Loucy (cell line): Measurements from ENCODE around the gene OR10T2.

Experiments
- H2AFZ ChIP-seq: fragments of 200-600 bp; sonication (generic); 2 replicates; pipeline ENCODE4 v1.6.0; 2016; ENCODE audit warnings: antibody characterized with exemption, mild to moderate bottlenecking, low read length, moderate library complexity
- H3F3A ChIP-seq: fragments of 200-600 bp; 2 replicates; pipeline ENCODE4 v1.6.0; 2016; ENCODE audit warnings: antibody characterized with exemption, low read depth, mild to moderate bottlenecking
- H3K27me3 ChIP-seq: fragments of 200-600 bp; sonication (generic); 2 replicates; pipeline ENCODE4 v1.6.1; 2014; ENCODE audit warnings: low read length, mild to moderate bottlenecking; ENCODE audit not compliant: insufficient read depth, poor library complexity, severe bottlenecking
- H3K36me3 ChIP-seq: fragments of 200-600 bp; sonication (generic); 2 replicates; pipeline ENCODE4 v1.6.1; 2016; ENCODE audit warnings: low read length; ENCODE audit not compliant: insufficient read depth
- H3K4me1 ChIP-seq: fragments of 200-600 bp; sonication (generic); 2 replicates; pipeline ENCODE4 v1.5.1; 2014; ENCODE audit warnings: low read length, mild to moderate bottlenecking; ENCODE audit not compliant: insufficient read depth, poor library complexity, severe bottlenecking
- H3K4me2 ChIP-seq: fragments of 200-600 bp; sonication (generic); 2 replicates; pipeline ENCODE4 v1.6.0; 2014; ENCODE audit warnings: antibody characterized with exemption, low read length, low read depth, mild to moderate bottlenecking; ENCODE audit not compliant: poor library complexity, severe bottlenecking
- H3K4me3 ChIP-seq: fragments of 200-600 bp; sonication (generic); 2 replicates; pipeline ENCODE4 v1.5.1; 2014; ENCODE audit warnings: low read length, mild to moderate bottlenecking, mixed read lengths; ENCODE audit not compliant: poor library complexity, severe bottlenecking
- H3K79me2 ChIP-seq: fragments of 200-600 bp; sonication (generic); 2 replicates; pipeline ENCODE4 v1.6.1; 2014; ENCODE audit warnings: low read length; ENCODE audit not compliant: insufficient read depth
- H3K9ac ChIP-seq: fragments of 200-600 bp; sonication (generic); 2 replicates; pipeline ENCODE4 v1.6.0; 2014; ENCODE audit warnings: mild to moderate bottlenecking, low read depth, low read length, moderate library complexity; ENCODE audit not compliant: poor library complexity, severe bottlenecking
- H3K9me2 ChIP-seq: fragments of 200-600 bp; sonication (generic); replicated peaks from 2 replicates; pipeline ENCODE4 v1.6.1; 2016; ENCODE audit warnings: low read depth, low read length, mixed read lengths
- H3K9me3 ChIP-seq: fragments of 200-600 bp; sonication (generic); 2 replicates; pipeline ENCODE4 v1.6.1; 2014; ENCODE audit warnings: mild to moderate bottlenecking, antibody characterized with exemption, low read length, low read depth; ENCODE audit not compliant: insufficient read depth
- H4K20me1 ChIP-seq: fragments of 200-600 bp; sonication (generic); 2 replicates; pipeline ENCODE4 v1.6.0; 2014; ENCODE audit warnings: antibody characterized with exemption, low read length, mild to moderate bottlenecking; ENCODE audit not compliant: insufficient read depth, poor library complexity, severe bottlenecking
- EZH2phosphoT487 ChIP-seq: fragments of 200-600 bp; IDR thresholded peaks from 2 replicates; pipeline ENCODE4 v1.6.1; 2018; ENCODE audit warnings: antibody characterized with exemption, mild to moderate bottlenecking, moderate library complexity, borderline replicate concordance
- TF ChIP-seq, protein P1 (sequence below): fragments of 200-600 bp; sonication (generic); conservative IDR thresholded peaks from 2 replicates; pipeline ENCODE4 v1.5.1; 2014; ENCODE audit warnings: mild to moderate bottlenecking, antibody characterized with exemption, low read length

OR10T2 gene

DNA sequence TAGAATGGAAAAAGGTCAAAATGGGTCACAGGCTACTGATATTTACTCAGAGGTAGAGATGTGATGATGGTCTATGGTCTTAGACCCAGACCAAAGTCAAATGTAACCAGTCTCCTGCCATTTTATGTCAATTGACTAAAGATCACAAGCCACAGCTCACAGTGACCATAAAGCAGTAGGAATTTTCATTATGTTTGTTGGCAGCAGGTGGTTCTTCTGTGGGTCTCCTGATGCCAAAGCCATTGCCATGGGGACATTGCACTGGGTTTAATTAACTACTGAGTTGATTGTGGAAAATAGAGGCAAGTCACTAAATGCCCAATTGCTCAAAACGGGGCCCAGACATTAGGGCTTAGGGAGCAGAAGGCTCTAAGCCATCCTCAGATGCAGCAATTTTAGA, 26.9 kb upstream of the OR10T2 start, which contains the start of gene OR10K2:
Gene OR10K2, minus strand, starts transcription at position 101 of the 400 bp plus-strand sequence. CDS start 5,371 bp downstream, outside the sequence.
- no peak for TF ChIP-seq EZH2phosphoT487
- TF ChIP-seq, protein P1, sequence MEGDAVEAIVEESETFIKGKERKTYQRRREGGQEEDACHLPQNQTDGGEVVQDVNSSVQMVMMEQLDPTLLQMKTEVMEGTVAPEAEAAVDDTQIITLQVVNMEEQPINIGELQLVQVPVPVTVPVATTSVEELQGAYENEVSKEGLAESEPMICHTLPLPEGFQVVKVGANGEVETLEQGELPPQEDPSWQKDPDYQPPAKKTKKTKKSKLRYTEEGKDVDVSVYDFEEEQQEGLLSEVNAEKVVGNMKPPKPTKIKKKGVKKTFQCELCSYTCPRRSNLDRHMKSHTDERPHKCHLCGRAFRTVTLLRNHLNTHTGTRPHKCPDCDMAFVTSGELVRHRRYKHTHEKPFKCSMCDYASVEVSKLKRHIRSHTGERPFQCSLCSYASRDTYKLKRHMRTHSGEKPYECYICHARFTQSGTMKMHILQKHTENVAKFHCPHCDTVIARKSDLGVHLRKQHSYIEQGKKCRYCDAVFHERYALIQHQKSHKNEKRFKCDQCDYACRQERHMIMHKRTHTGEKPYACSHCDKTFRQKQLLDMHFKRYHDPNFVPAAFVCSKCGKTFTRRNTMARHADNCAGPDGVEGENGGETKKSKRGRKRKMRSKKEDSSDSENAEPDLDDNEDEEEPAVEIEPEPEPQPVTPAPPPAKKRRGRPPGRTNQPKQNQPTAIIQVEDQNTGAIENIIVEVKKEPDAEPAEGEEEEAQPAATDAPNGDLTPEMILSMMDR, result no peak
- H3K9me2 ChIP-seq, result no peaks in the 10 kb centered on the region
- H3K27me3 ChIP-seq, result no peaks in the 10 kb centered on the region
- no peak within 1 kb of the TSS for H3K4me2 ChIP-seq
- H3K4me1 ChIP-seq, result no peaks in the 10 kb centered on the region
- H3F3A ChIP-seq, result no peaks in the 10 kb centered on the region
- H3K4me3 ChIP-seq, result no peak within 1 kb of the TSS
- no peaks in the 10 kb centered on the region for H4K20me1 ChIP-seq
- no peaks in the 10 kb centered on the region for H3K36me3 ChIP-seq
- no peak within 1 kb of the TSS for H3K9ac ChIP-seq
- H2AFZ ChIP-seq, result peak within 1 kb of the TSS; percentile 66; the same call in 1 of the 2 replicates
- no peaks in the 10 kb centered on the region for H3K79me2 ChIP-seq
- no peaks in the 10 kb centered on the region for H3K9me3 ChIP-seq

DNA sequence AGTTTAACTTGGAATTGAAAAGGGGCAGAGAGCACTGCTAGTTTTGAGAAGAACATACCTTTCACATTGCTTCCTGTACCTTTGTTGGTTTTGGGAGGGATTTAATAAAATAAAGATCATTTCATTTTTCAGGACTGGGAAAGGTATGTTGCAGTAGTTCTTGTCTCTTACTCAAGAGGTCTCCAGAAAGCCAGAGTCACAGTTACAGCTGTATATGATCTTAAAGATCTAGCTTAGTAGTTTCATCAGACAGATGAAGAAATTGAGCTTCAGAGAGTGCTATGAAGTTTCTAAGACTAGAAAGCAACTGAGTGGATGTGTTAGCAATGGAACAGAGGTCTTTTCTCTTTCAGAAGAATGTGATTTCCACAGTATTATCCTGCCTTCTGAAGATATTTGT, 25.8 kb upstream of the OR10T2 start:
- Histone ChIP-seq H3K4me1 (no peaks in the 10 kb centered on the region), H3K9me2 (no peaks in the 10 kb centered on the region), H2AFZ (peak overlapping the region; percentile 66; the same call in 1 of the 2 replicates), H3K36me3 (no peaks in the 10 kb centered on the region), H3K4me3 (no peak overlapping the region), H3F3A (no peaks in the 10 kb centered on the region), H3K27me3 (no peaks in the 10 kb centered on the region), H3K9ac (no peak overlapping the region), H3K9me3 (no peaks in the 10 kb centered on the region), H3K4me2 (no peak overlapping the region), H3K79me2 (no peaks in the 10 kb centered on the region), H4K20me1 (no peaks in the 10 kb centered on the region)
- TF ChIP-seq EZH2phosphoT487, result no peak
- TF ChIP-seq, protein P1, result no peak

DNA sequence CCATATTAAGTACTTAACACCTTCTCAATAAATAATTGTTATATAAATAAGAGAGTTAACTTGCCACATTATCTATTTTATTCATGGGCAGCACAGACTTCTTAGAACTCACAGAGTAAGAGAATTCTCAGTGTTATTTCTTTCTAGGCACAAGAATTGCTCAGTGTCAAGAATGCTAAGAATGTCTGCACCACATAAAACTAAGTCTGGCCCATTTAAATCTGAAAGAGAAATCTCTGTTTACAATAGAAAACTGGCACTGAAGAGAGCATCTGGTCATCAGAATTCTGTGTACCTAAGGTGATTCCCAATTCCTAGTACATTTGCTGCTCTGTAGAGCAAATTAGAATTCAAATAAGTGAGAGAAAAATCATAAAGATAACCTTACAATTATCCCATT, 22.9 kb upstream of the OR10T2 start:
- no peaks in the 10 kb centered on the region for H4K20me1 ChIP-seq
- no peak overlapping the region for H2AFZ ChIP-seq
- H3K79me2 ChIP-seq, result no peaks in the 10 kb centered on the region
- H3K4me1 ChIP-seq, result no peaks in the 10 kb centered on the region
- no peak overlapping the region for H3K4me3 ChIP-seq
- H3K9me3 ChIP-seq, result no peaks in the 10 kb centered on the region
- no peaks in the 10 kb centered on the region for H3K9me2 ChIP-seq
- H3K36me3 ChIP-seq, result no peaks in the 10 kb centered on the region
- no peaks in the 10 kb centered on the region for H3K27me3 ChIP-seq
- no peak overlapping the region for H3K9ac ChIP-seq
- no peak overlapping the region for H3K4me2 ChIP-seq
- no peak for TF ChIP-seq EZH2phosphoT487
- TF ChIP-seq, protein P1, result no peak
- H3F3A ChIP-seq, result no peaks in the 10 kb centered on the region
